Mesendoderm (in vitro differentiated cells): ENCODE data around the gene NEO1.

ENCODE experiments used
- DNase-seq: peaks from one replicate; pipeline ENCODE4 v3.0.0; 2013
- H2AK5ac ChIP-seq: 2 replicates; pipeline ENCODE4 v1.6.1; 2013; ENCODE audit warnings: low read length, inconsistent platforms
- H2BK120ac ChIP-seq: 2 replicates; pipeline ENCODE4 v1.6.1; 2013; ENCODE audit warnings: low read depth, mild to moderate bottlenecking, low read length, moderate library complexity, mixed read lengths
- H2BK15ac ChIP-seq: replicated peaks from 2 replicates; pipeline ENCODE4 v1.6.1; 2013; ENCODE audit warnings: low read depth, mild to moderate bottlenecking, moderate library complexity
- H2BK5ac ChIP-seq: 2 replicates; pipeline ENCODE4 v1.6.1; 2013; ENCODE audit warnings: low read length, inconsistent platforms
- H3K18ac ChIP-seq: 2 replicates; pipeline ENCODE4 v1.6.1; 2013; ENCODE audit warnings: mild to moderate bottlenecking, low read length, mixed read lengths
- H3K23ac ChIP-seq: one replicate; pipeline ENCODE4 v1.6.1; 2013; ENCODE audit warnings: low read length
- H3K27ac ChIP-seq: 2 replicates; pipeline ENCODE4 v1.5.1; 2013; ENCODE audit warnings: low read depth, mild to moderate bottlenecking, inconsistent platforms, low read length, moderate library complexity
- H3K27me3 ChIP-seq: 2 replicates; pipeline ENCODE4 v1.6.1; 2013; ENCODE audit warnings: low read length, control low read depth, mild to moderate bottlenecking, inconsistent platforms; ENCODE audit not compliant: insufficient read depth, poor library complexity
- H3K36me3 ChIP-seq: 2 replicates; pipeline ENCODE4 v1.6.1; 2013; ENCODE audit warnings: low read length, inconsistent platforms; ENCODE audit not compliant: control insufficient read depth, insufficient read depth
- H3K4ac ChIP-seq: one replicate; pipeline ENCODE4 v1.6.1; 2013; ENCODE audit warnings: low read depth, mild to moderate bottlenecking, low read length, moderate library complexity
- H3K4me1 ChIP-seq: 2 replicates; pipeline ENCODE4 v1.6.1; 2013; ENCODE audit warnings: low read depth, low read length, inconsistent platforms; ENCODE audit not compliant: control insufficient read depth
- H3K4me2 ChIP-seq: 2 replicates; pipeline ENCODE4 v1.6.1; 2013; ENCODE audit warnings: low read length
- H3K4me3 ChIP-seq: 2 replicates; pipeline ENCODE4 v1.5.1; 2013; ENCODE audit warnings: mild to moderate bottlenecking, low read length
- H3K56ac ChIP-seq: one replicate; pipeline ENCODE4 v1.6.1; 2013; ENCODE audit warnings: low read length
- H3K79me1 ChIP-seq: 2 replicates; pipeline ENCODE4 v1.6.1; 2013; ENCODE audit warnings: low read length, inconsistent platforms
- H3K79me2 ChIP-seq: 2 replicates; pipeline ENCODE4 v1.6.1; 2013; ENCODE audit warnings: mild to moderate bottlenecking, low read length; ENCODE audit not compliant: control insufficient read depth, insufficient read depth
- H3K9ac ChIP-seq: 2 replicates; pipeline ENCODE4 v1.6.1; 2013; ENCODE audit warnings: low read length, inconsistent platforms
- H4K5ac ChIP-seq: one replicate; pipeline ENCODE4 v1.6.1; 2013; ENCODE audit warnings: low read length
- H4K8ac ChIP-seq: one replicate; pipeline ENCODE4 v1.6.1; 2013; ENCODE audit warnings: low read depth, mild to moderate bottlenecking, control low read depth, low read length, moderate library complexity
- WGBS: extraction: QIAGEN DNeasy Blood & Tissue Kit; methylation state at CpG from one replicate; pipeline ENCODE4 v1.1.7; 2013; ENCODE audit warnings: low lambda C conversion rate, missing lambda C conversion rate; ENCODE audit not compliant: insufficient coverage; ENCODE audit errors: extremely low coverage; 5-methylcytosine and 5-hydroxymethylcytosine counted together

The NEO1 gene

DNA sequence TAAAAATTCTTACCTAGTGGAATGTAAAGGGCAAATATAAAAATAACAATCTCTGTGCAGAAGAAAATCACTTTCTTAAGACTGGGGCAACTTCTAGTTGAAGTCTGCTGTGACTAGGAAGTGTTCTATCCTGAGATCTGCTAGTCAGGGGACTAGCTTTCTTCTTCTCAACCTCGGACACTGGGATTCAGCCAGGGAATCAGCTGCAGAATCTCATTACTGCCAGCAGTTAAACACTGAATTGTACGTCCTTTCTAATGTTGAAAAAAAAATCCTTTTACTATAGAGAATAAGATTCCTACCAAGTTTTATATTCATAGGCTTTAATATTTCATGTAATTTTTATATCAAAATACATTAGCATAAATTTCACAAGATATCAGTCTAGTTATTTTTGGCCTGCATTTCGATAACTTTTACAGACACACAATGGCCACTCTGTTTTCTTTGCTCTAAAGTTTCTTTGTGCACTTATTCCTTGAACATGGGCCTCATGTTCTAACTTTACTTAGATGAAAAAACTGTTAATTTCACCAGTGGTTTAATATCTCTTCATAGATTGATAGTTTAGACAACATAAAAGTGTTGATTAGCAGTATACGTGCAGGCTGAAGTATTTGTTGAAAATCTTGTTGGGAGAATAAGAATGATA, 2.6 kb upstream of the NEO1 start:
- no peaks in the 10 kb centered on the region for H3K36me3 ChIP-seq
- H2BK15ac ChIP-seq = no peak overlapping the region
- H3K79me2 ChIP-seq = no peaks in the 10 kb centered on the region
- H3K79me1 ChIP-seq = peaks cover 2% of the 10 kb centered on the region
- H4K8ac ChIP-seq = no peak overlapping the region
- H2AK5ac ChIP-seq = peak overlapping the region; percentile 72
- no peak overlapping the region for H3K23ac ChIP-seq
- H3K4ac ChIP-seq = no peak overlapping the region
- H3K4me2 ChIP-seq = no peak overlapping the region
- no peak for DNase-seq
- H3K56ac ChIP-seq = peak overlapping the region; percentile 57
- H3K18ac ChIP-seq = no peak overlapping the region
- no peaks in the 10 kb centered on the region for H3K27me3 ChIP-seq
- no peak overlapping the region for H4K5ac ChIP-seq
- H3K27ac ChIP-seq = no peak overlapping the region
- H2BK120ac ChIP-seq = no peak overlapping the region
- no peak overlapping the region for H2BK5ac ChIP-seq
- H3K4me1 ChIP-seq = peaks cover 5% of the 10 kb centered on the region
- no peak overlapping the region for H3K4me3 ChIP-seq
- no peak overlapping the region for H3K9ac ChIP-seq
- no CpG with 5 or more reads among the region's 4 CpGs for WGBS

DNA sequence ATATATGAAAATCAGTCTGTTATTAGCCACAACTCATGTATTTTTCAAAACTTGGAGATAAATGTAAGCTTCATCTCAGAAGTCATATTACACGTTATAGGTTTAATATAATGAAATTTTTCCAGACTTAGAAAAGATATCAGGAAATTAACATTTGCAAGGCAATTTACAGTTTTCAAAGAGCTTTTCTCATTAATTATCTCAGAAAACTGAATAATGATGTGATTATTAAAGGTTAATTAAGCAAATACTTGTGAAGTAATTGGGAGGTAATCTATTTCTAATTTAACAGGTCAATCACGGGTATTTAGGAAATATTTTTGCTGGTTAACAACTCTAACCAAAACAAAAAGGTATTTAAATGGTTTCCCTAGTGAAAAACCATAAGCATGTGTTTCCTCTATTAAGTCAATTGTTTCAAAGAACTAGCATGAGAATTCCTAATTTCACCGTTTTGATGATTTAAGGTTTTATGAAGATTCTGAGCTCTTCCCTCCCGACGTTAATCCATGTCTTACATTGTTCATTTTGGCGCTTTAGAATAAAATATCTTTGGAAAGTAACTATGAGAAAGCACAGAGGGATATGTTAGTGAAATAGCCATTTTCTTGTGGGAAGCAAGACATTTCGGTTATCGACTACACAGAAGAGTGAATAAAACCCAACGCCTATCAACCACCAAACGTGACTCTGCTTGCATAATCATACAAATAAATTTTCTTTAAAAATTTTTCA, 1.5 kb upstream of the NEO1 start:
- H3K4ac ChIP-seq = no peak overlapping the region
- H3K27me3 ChIP-seq = no peaks in the 10 kb centered on the region
- H3K4me1 ChIP-seq = peaks cover 5% of the 10 kb centered on the region
- H3K56ac ChIP-seq = peak overlapping the region; percentile 90
- H3K23ac ChIP-seq = no peak overlapping the region
- no peaks in the 10 kb centered on the region for H3K36me3 ChIP-seq
- H4K5ac ChIP-seq = no peak overlapping the region
- H3K79me1 ChIP-seq = peaks cover 4% of the 10 kb centered on the region
- H3K27ac ChIP-seq = no peak overlapping the region
- no peak overlapping the region for H2BK15ac ChIP-seq
- no peak overlapping the region for H4K8ac ChIP-seq
- no peak overlapping the region for H2BK120ac ChIP-seq
- no peaks in the 10 kb centered on the region for H3K79me2 ChIP-seq
- H3K4me3 ChIP-seq = no peak overlapping the region
- DNase-seq = no peak
- no CpG with 5 or more reads among the region's 10 CpGs for WGBS
- no peak overlapping the region for H3K18ac ChIP-seq
- no peak overlapping the region for H2BK5ac ChIP-seq
- H3K4me2 ChIP-seq = no peak overlapping the region
- no peak overlapping the region for H2AK5ac ChIP-seq
- peak overlapping the region; percentile 84 for H3K9ac ChIP-seq

DNA sequence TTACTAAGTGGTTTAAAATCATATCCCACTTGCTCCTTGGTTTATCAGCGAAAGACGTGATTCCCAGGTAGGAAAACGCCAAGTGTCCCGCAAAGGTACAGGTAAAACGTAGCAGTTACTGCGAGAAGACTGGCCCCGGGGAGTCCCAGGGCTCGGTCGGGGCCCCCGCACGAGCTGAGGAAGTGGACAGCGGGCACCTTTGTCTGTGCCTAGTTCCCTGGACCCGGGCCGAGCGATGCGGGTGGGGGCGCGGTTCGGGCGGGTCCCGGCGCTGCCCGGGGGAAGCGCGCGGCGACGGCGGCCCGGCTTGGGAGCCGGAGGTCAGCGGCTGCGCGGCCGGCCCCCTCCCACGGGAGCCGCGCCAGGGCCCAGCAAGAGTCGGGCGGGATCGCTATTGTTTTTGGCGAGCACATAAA, 864 bp upstream of the NEO1 start:
- H3K4me2 ChIP-seq = peak overlapping the region; percentile 79
- H3K4me1 ChIP-seq = peaks cover 4% of the 10 kb centered on the region
- H3K56ac ChIP-seq = peak overlapping the region; percentile 90
- peaks cover 2% of the 10 kb centered on the region for H3K79me2 ChIP-seq
- peak overlapping the region; percentile 84 for H3K9ac ChIP-seq
- H2AK5ac ChIP-seq = no peak overlapping the region
- H2BK15ac ChIP-seq = no peak overlapping the region
- no peak for DNase-seq
- no peak overlapping the region for H4K8ac ChIP-seq
- H2BK120ac ChIP-seq = peak overlapping the region; percentile 93
- H3K18ac ChIP-seq = peak overlapping the region; percentile 92
- H3K4ac ChIP-seq = peak overlapping the region; percentile 83
- no peak overlapping the region for H4K5ac ChIP-seq
- no CpG with 5 or more reads among the region's 42 CpGs for WGBS
- no peak overlapping the region for H2BK5ac ChIP-seq
- H3K27me3 ChIP-seq = no peaks in the 10 kb centered on the region
- no peak overlapping the region for H3K23ac ChIP-seq
- peak overlapping the region; percentile 96 for H3K27ac ChIP-seq
- H3K4me3 ChIP-seq = peak overlapping the region; percentile 59
- H3K36me3 ChIP-seq = no peaks in the 10 kb centered on the region
- peaks cover 6% of the 10 kb centered on the region for H3K79me1 ChIP-seq

DNA sequence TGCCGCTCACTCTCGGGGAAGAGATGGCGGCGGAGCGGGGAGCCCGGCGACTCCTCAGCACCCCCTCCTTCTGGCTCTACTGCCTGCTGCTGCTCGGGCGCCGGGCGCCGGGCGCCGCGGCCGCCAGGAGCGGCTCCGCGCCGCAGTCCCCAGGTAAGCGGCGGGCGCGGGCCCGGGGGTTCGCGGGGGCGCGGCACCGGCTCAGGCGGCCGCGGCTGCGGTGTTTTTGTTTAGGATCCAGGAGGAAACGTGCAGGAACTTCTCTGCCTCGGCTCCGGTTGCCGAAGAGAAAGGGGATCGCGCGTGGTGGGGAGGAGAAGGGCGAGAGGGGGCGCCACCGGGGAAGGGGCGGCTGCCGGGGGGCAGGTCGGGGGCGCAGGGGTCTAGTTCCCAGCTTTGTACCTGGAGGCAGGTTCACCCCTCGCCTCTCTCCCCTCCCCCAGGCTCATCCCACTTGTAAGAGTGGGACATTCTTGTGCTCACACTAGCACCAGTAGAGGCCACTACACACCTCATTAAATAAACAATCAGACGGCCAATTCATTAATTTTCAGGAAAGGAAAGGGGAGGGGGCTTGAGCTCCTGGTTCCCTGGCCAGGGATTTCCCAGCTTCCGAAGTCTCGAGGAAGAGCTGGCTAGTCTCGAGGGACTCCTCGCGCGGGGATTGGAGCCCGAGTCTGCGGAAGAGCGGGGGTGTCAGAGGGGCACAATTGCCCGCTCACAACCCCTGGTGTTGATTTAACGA, 562 bp downstream of the NEO1 start:
- no peak overlapping the region for H2BK5ac ChIP-seq
- no peak overlapping the region for H4K5ac ChIP-seq
- H3K79me2 ChIP-seq = peaks cover 3% of the 10 kb centered on the region
- peak overlapping the region; percentile 88 for H3K18ac ChIP-seq
- no peaks in the 10 kb centered on the region for H3K27me3 ChIP-seq
- H2BK120ac ChIP-seq = peak overlapping the region; percentile 90
- peak overlapping the region; percentile 48 for H3K4me2 ChIP-seq
- H2BK15ac ChIP-seq = no peak overlapping the region
- peak overlapping the region; percentile 36 for H3K4me3 ChIP-seq
- peak overlapping the region; percentile 98 for H3K27ac ChIP-seq
- DNase-seq = peak; percentile 89
- H3K4ac ChIP-seq = peak overlapping the region; percentile 89
- H3K4me1 ChIP-seq = peaks cover 3% of the 10 kb centered on the region
- H3K36me3 ChIP-seq = no peaks in the 10 kb centered on the region
- peak overlapping the region; percentile 89 for H3K56ac ChIP-seq
- H3K23ac ChIP-seq = no peak overlapping the region
- H4K8ac ChIP-seq = no peak overlapping the region
- WGBS = no CpG with 5 or more reads among the region's 61 CpGs
- H3K79me1 ChIP-seq = peaks cover 7% of the 10 kb centered on the region
- no peak overlapping the region for H2AK5ac ChIP-seq
- H3K9ac ChIP-seq = peak overlapping the region; percentile 80

DNA sequence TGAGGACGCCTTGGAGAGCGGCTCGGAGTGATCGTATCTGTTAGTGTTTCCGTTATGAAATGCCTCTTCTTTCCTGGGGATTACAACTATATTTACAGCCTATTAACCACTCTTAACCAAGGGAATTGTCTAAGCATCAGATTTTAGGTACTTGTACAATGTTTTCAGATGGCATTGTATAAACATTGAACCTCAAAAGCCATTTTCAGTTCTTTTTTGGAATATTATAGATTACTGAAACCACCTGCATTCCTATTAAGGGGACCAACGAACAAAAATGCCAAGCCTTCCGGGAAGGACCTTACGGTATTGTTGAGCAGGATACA, 1.1 kb downstream of the NEO1 start:
- H3K4me1 ChIP-seq = peaks cover 3% of the 10 kb centered on the region
- no peak overlapping the region for H4K8ac ChIP-seq
- no peak overlapping the region for H2AK5ac ChIP-seq
- peaks cover 3% of the 10 kb centered on the region for H3K79me2 ChIP-seq
- H3K27ac ChIP-seq = no peak overlapping the region
- peak overlapping the region; percentile 89 for H3K56ac ChIP-seq
- peaks cover 7% of the 10 kb centered on the region for H3K79me1 ChIP-seq
- H3K36me3 ChIP-seq = no peaks in the 10 kb centered on the region
- H3K9ac ChIP-seq = peak overlapping the region; percentile 80
- no peak for DNase-seq
- H2BK120ac ChIP-seq = no peak overlapping the region
- H3K4me3 ChIP-seq = peak overlapping the region; percentile 36
- peak overlapping the region; percentile 48 for H3K4me2 ChIP-seq
- no peak overlapping the region for H2BK15ac ChIP-seq
- no peaks in the 10 kb centered on the region for H3K27me3 ChIP-seq
- H2BK5ac ChIP-seq = no peak overlapping the region
- H3K23ac ChIP-seq = no peak overlapping the region
- no peak overlapping the region for H4K5ac ChIP-seq
- no CpG with 5 or more reads among the region's 8 CpGs for whole genome bisulfite sequencing
- H3K4ac ChIP-seq = no peak overlapping the region
- H3K18ac ChIP-seq = peak overlapping the region; percentile 88
